Measurements from ENCODE around the gene HPSE2. TPM values are rescaled to one million over a fixed set of nuclear protein-coding genes. Genes with fewer than 3 reads are reported as not detected.

The HPSE2 gene
- total RNA-seq (not detected), total RNA-seq (0 to 0.37 (median 0) reads per million in 172 experiments)
- polyA plus RNA-seq (2013, experiment 1 of 2), result 0.09 TPM
- 0.05 TPM for polyA plus RNA-seq (2013, experiment 2 of 2)

GRCh38 chr10:99235658-99236626 is at the start of gene HPSE2:
Gene HPSE2, minus strand, starts transcription at chr10:99235852.
- peak within 1 kb of the TSS; percentile 21 for H3K4me3 Mint-ChIP-seq
- H3K36me3 ChIP-seq (ENCODE audit: insufficient read depth, low read length), result no peaks in the 10 kb centered on the region
- H3K4me1 Mint-ChIP-seq (ENCODE audit: low read depth), result peaks cover 32% of the 10 kb centered on the region
- peaks cover 85% of the 10 kb centered on the region for H3K27me3 Mint-ChIP-seq
- no peak within 1 kb of the TSS for H3K27ac Mint-ChIP-seq
- H3K9me3 ChIP-seq (ENCODE audit: control insufficient read depth in 1 of 2, insufficient read depth in 1 of 2, low read length in 2 of 2), result peaks cover 0 to 16% of the 10 kb centered on the region in 2 experiments
- ATAC-seq (ENCODE audit: poor library complexity) (no peak), DNase-seq (no peak)
- no peak for TF ChIP-seq CTCF (IDR thresholded peaks at IDR 0.05)
- H3K27me3 ChIP-seq (ENCODE audit: control insufficient read depth in 1 of 2, insufficient read depth in 2 of 2, low read length in 2 of 2), result peaks cover 59 to 73% of the 10 kb centered on the region in 2 experiments
- intact Hi-C loops (cut with DNase I, micrococcal nuclease), result no loop called here
- no peaks in the 10 kb centered on the region for H3K36me3 Mint-ChIP-seq (ENCODE audit: low read depth)
- peaks cover 20% of the 10 kb centered on the region for H3K4me1 ChIP-seq (ENCODE audit: insufficient read depth, low read length)
- ChIA-PET POLR2A (no interaction called here), CTCF (no interaction called here)
- no peaks in the 10 kb centered on the region for H3K9me3 Mint-ChIP-seq
- no peak within 1 kb of the TSS for H3K27ac ChIP-seq (ENCODE audit: low read depth in 1 of 2, low read length in 2 of 2)
- H3K4me3 ChIP-seq (ENCODE audit: low read length), result no peak within 1 kb of the TSS

- Histone ChIP-seq H3K4me1 (ENCODE audit: insufficient read depth, low read length) (no peaks in the 10 kb centered on the region), H3K27ac (ENCODE audit: low read depth in 1 of 2, low read length in 2 of 2) (no peak overlapping the region), H3K36me3 (ENCODE audit: insufficient read depth, low read length) (no peaks in the 10 kb centered on the region), H3K9me3 (ENCODE audit: control insufficient read depth in 1 of 2, insufficient read depth in 1 of 2, low read length in 2 of 2) (peaks cover 0 to 7% of the 10 kb centered on the region in 2 experiments), H3K27me3 (ENCODE audit: control insufficient read depth in 1 of 2, insufficient read depth in 2 of 2, low read length in 2 of 2) (peaks cover 0 to 21% of the 10 kb centered on the region in 2 experiments), H3K4me3 (ENCODE audit: low read length) (no peak overlapping the region)
- Mint-ChIP-seq H3K4me3 (no peak overlapping the region), H3K4me1 (ENCODE audit: low read depth) (no peaks in the 10 kb centered on the region), H3K27me3 (peaks cover 32% of the 10 kb centered on the region), H3K36me3 (ENCODE audit: low read depth) (no peaks in the 10 kb centered on the region), H3K27ac (no peak overlapping the region), H3K9me3 (peaks cover 8% of the 10 kb centered on the region)
- ChIA-PET CTCF (no interaction called here), POLR2A (no interaction called here)
- ATAC-seq (ENCODE audit: poor library complexity), result no peak
- TF ChIP-seq CTCF (IDR thresholded peaks at IDR 0.05), result no peak
- no peak for DNase-seq
- intact Hi-C loops (cut with DNase I, micrococcal nuclease), result no loop called here
These were observed 44.8 kb upstream of the HPSE2 start for GRCh38 chr10:99280472-99280871.

- no peak for ATAC-seq (ENCODE audit: poor library complexity)
- Mint-ChIP-seq H3K4me1 (ENCODE audit: low read depth) (no peaks in the 10 kb centered on the region), H3K4me3 (no peak overlapping the region), H3K27me3 (peaks cover 34% of the 10 kb centered on the region), H3K27ac (no peak overlapping the region), H3K36me3 (ENCODE audit: low read depth) (no peaks in the 10 kb centered on the region), H3K9me3 (peaks cover 8% of the 10 kb centered on the region)
- ChIA-PET POLR2A (no interaction called here), CTCF (no interaction called here)
- Histone ChIP-seq H3K4me1 (ENCODE audit: insufficient read depth, low read length) (no peaks in the 10 kb centered on the region), H3K27ac (ENCODE audit: low read depth in 1 of 2, low read length in 2 of 2) (no peak overlapping the region), H3K4me3 (ENCODE audit: low read length) (no peak overlapping the region), H3K9me3 (ENCODE audit: control insufficient read depth in 1 of 2, insufficient read depth in 1 of 2, low read length in 2 of 2) (peaks cover 0 to 7% of the 10 kb centered on the region in 2 experiments), H3K27me3 (ENCODE audit: control insufficient read depth in 1 of 2, insufficient read depth in 2 of 2, low read length in 2 of 2) (peaks cover 0 to 21% of the 10 kb centered on the region in 2 experiments), H3K36me3 (ENCODE audit: insufficient read depth, low read length) (no peaks in the 10 kb centered on the region)
- DNase-seq, result no peak
- no peak for TF ChIP-seq CTCF (IDR thresholded peaks at IDR 0.05)
- intact Hi-C loops (cut with DNase I, micrococcal nuclease), result no loop called here
These were observed 44.0 kb upstream of the HPSE2 start for GRCh38 chr10:99279626-99280111.

Measured in CD4-positive, alpha-beta T cell (primary cell).